Stimulated activated CD4-positive, alpha-beta T cell treated with anti-CD3 and anti-CD28 coated beads, Interleukin-15, amount 100 ng/mL, for 24 hours (primary cell): ENCODE results near the gene CNTNAP5.

Experiments
- DNase-seq: peaks from one replicate; pipeline ENCODE4 v3.0.0-alpha.2; 2020

CNTNAP5 gene

GRCh38 chr2:124570872-124571271 is 545.8 kb downstream of the CNTNAP5 start:
- no peak for DNase-seq

- DNase-seq: no peak
Observed at GRCh38 chr2:124571836-124572235, 546.7 kb downstream of the CNTNAP5 start.

- DNase-seq: no peak
Observed at GRCh38 chr2:124572934-124573634, 548.0 kb downstream of the CNTNAP5 start.

DNA sequence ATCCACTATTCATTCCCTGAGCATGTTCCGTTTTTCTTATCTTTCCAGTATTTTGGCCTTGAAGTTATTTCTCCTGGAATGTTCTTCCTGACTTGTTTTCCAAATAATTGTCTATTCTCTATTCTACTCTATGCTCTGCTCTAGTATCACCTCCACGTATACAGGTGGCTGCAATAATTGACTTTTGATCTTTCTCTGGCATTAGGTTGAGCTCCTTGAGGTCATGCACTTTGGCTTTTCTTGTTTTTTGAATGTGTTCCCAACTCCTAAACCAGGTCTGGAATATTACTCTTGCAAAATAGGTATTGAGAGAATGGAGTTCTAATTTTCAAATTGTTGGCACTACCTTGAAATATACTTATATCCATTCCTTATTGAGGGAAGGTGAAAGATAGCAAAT is 550.4 kb downstream of the CNTNAP5 start:
- DNase-seq: no peak

DNA sequence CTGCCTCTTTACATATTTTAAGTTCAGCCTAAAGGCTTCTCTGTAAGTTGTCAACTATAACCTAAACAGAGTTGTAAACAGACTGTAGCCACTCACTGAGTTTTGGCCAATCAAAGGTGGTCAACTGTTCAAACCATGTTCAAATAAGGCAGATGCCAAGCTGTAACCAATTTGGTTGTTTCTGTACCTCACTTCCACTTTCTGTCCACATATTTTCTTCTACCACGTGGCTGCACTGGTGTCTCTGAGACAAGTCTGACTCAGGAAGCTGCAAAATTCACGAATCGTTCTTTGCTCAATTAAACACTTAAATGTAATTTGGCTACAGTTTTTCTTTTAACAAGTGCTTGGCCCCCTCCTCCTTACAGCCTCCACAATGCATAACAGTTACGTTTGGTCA is 555.2 kb downstream of the CNTNAP5 start:
- DNase-seq: no peak

DNA sequence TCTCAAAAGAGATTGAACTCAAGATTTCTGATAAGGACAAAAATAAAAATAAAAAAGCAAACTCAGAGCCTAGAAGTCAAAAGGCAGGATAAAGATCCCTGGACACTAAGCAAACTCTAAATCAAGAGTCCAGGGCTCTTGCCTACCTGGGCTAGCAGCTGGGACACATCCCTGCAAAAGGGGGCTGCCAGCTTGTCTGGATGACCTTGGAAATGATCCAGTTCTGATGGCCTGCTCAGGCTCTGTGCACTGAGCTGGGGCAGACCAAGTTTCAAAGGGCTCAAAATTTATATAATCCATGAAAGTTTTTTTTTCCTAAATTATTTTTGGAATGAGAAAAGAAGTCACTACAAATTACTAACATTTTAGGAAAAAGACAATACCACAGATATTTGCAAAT is 557.3 kb downstream of the CNTNAP5 start:
- DNase-seq: no peak

DNA sequence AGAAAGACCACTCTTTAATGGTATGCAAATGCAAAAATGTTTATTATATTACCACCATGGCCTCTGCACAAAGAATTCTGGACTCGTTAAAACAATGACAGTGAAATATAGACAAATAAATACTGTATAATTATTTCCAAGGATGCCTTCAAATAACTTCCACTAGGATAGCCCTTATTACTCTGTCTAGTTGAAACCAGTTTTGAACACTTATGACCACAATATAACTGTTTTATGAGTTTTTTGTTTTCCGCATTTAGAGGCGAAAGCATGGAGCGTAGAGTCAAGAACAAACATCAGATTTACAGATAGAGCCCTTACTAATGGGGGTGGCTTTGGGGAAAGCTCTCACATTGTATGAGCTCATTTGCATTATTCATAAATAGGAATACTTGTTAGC is 559.5 kb downstream of the CNTNAP5 start:
- no peak for DNase-seq

GRCh38 chr2:124585277-124585676 is 560.2 kb downstream of the CNTNAP5 start:
- no peak for DNase-seq

GRCh38 chr2:124586210-124586609 is 561.1 kb downstream of the CNTNAP5 start:
- no peak for DNase-seq

DNA sequence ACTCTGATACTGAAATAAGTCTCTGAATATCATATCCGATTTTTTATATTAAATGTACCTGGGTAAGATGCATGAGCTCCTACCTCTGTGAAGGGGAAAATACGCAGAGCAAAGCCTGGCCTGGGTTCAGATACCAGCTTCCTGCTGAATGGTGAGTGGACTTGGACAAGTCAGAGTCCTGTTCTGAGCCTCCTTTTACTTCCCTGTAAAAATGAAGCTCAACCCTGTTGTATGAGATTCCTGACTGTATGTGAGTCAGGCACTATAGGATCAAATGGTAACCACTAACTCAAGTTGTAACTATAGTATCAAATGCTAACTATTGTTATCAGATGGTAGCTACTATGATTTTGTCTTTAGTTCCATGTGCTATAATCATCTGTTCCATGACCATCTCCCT is 561.7 kb downstream of the CNTNAP5 start:
- no peak for DNase-seq

- no peak for DNase-seq
Observed at GRCh38 chr2:124589971-124590370, 564.9 kb downstream of the CNTNAP5 start.

DNA sequence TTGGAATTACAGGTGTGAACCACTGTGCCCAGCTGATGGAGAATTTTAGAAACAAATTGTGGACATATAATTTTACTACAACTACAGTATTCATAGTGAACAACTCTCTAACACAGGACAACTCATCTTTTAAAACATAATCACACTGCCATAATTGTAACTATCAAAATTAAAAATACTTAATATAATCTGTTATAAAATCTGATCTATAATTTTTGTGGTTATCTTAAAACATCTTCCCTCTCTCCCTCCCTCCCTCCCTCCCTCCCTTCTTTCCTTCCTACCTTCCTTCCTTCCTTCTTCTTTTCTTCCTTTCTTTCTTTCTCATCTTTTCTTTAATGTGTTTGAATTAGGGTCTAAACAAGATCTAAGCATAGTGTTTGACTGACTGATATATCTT is 577.7 kb downstream of the CNTNAP5 start:
- no peak for DNase-seq

GRCh38 chr2:124604940-124605339 is 579.9 kb downstream of the CNTNAP5 start:
- no peak for DNase-seq

DNA sequence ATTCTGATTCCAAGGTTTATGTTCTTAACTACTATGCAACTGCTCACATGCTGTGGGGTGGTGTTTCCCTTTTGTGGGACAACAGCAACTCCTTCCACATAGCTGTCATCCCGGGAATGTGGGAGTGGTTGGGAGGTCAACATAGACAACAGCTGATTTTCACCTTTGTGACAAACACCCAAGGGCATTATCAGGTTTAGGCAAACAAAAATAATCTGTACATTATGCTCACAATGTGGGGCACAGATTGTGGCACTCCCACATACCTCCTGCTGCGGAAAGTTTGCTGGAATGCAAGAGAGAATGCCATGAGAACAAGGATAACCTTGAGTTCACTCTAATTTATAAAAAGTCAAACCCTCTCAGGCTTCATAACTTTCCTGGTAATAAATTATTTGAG is 582.6 kb downstream of the CNTNAP5 start:
- DNase-seq: no peak

DNA sequence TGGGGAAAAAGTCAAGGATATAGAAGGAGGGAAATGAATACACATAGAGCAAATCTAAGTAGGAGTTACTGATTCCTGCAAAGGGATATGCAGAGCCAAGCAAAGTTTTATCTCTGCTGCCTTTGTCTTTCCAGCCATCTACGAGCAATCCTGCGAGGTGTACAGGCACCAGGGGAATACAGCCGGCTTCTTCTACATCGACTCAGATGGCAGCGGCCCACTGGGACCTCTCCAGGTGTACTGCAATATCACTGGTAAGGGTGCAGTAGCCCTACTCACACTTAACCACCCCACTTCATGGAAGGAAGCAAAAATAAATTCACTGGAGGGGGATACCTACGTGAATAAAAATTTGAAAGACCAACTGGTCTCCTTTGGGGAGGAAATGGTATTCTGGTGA is 584.6 kb downstream of the CNTNAP5 start:
- DNase-seq: no peak

DNA sequence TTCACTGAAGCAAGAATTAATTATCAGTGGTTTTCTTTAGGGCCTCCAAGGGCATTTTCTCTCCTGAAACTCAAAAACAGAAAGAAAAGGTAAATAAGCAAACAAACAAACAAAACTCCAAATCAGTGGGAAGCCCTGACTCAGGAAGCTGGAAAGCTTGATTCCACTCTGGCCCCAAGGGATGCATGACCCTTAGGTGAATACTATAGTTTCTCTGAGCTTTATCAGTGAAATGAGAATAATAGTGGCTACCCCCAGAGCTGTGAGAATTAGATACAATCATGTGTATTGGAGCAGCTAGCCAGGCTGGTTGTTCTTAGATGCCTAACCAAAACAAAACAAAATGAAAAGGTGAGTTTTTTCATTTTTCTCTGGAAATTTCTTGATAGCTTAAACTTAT is 585.1 kb downstream of the CNTNAP5 start:
- no peak for DNase-seq

DNA sequence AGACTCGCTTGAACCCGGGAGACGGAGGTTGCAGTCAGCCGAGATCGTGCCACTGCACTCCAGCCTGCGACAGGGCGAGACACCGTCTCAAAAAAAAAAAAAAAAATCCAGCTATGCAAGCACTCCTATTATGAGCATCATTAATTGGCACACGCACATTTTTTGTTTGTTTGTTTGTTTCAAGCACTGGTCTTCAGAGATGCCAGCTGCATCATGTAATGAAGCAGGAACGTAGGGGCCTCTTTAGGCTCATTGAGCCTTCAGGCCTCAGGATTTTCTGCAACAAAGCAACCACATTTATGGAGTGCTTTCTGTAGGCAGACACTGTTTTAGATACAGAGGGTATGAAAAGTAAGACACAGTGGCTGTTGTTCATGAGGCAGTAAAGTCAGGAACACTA is 585.8 kb downstream of the CNTNAP5 start:
- DNase-seq: no peak

- no peak for DNase-seq
Observed at GRCh38 chr2:124623560-124623959, 598.5 kb downstream of the CNTNAP5 start.

DNA sequence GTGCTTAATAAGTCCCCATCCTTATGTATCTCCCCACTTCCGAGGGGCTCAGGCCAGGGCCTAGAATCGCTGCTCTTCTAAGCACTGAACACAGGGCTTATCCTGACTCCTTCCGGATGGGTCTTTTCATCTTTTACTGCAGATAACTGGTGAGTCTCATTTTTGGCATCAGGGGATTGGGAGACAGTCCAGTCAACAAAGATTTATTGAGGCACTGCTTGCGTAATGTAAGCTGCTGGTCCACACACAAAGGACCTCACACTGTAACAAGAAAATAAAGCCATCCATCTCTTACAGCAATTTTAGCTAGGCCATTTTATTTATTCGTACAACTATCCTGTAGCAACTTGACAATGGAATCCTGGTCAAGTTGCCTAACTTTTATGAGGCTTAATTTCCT is 600.5 kb downstream of the CNTNAP5 start:
- DNase-seq: no peak

- no peak for DNase-seq
Observed at GRCh38 chr2:124626993-124627392, 601.9 kb downstream of the CNTNAP5 start.

GRCh38 chr2:124633812-124634211 is 608.7 kb downstream of the CNTNAP5 start:
- DNase-seq: no peak

DNA sequence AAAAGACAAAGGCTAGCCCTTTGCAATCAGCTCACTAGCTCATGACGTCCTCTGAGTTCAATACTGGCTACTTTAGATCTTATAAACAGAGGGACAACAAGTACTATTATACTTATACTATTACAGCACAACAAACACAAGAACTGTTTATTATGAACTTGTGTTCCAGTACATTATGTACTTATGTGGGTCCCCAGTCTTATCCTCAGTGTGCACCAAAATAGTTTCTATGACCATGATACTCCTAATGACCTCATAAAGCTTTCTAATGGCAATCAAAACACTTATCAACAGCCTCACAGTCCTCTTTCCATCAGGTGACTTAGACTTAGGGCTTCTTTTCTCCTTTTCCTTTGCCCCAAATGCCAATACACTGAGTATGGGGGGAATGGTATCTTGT is 614.4 kb downstream of the CNTNAP5 start:
- no peak for DNase-seq

- no peak for DNase-seq
Observed at GRCh38 chr2:124640221-124640750, 615.2 kb downstream of the CNTNAP5 start.

- no peak for DNase-seq
Observed at GRCh38 chr2:124646166-124646815, 621.2 kb downstream of the CNTNAP5 start.

DNA sequence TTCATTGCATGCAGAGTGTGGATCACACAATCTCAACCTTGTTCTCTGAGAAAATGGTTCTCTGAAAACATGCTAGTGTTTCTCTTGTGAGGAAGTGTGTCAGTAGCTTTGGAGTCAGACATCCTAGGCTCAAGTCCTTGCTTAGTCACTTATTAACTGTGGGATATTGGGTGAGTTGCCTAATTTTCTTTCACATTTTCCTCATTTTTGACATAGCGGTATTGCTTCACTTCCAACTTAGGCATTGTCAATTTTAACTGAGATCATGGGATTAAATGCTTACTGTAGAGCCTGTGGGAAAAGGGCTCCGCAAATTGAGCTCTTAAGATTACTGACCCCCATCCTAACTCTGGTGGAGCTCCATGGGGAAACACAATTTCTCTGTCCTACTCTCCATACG is 622.2 kb downstream of the CNTNAP5 start:
- no peak for DNase-seq
